HG02798 (cell line): ENCODE results near the gene STMP1.

Experiments used
- ATAC-seq: cut with Tn5 transposase; IDR thresholded peaks from one replicate; pipeline ENCODE4 v1.9.1; 2021; ENCODE audit warnings: mild to moderate bottlenecking; ENCODE audit not compliant: unreplicated experiment, poor library complexity

Gene STMP1

DNA sequence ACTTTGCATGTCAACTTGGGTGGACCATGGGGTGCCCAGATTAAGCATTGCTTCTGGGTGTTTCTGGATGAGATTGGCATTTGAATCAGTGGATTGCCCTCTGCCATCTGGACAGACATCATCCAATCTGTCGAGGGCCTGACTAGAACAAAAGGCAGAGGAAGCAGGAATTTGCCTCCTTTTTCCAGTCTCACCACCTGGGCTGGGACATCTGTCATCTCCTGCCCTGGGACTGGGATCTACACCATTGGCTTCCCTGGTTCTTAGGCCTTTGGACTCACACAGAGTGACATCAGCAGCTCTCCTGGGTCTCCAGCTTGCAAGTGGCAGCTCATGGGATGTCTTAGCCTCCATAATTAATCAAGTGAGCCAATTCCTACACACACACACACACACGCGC, 55.4 kb downstream of the STMP1 start:
- no peak for ATAC-seq

- ATAC-seq: no peak
Measured at GRCh38 chr7:135718219-135718618, 55.9 kb downstream of the STMP1 start.

GRCh38 chr7:135718794-135719437, 56.6 kb downstream of the STMP1 start:
- no peak for ATAC-seq

DNA sequence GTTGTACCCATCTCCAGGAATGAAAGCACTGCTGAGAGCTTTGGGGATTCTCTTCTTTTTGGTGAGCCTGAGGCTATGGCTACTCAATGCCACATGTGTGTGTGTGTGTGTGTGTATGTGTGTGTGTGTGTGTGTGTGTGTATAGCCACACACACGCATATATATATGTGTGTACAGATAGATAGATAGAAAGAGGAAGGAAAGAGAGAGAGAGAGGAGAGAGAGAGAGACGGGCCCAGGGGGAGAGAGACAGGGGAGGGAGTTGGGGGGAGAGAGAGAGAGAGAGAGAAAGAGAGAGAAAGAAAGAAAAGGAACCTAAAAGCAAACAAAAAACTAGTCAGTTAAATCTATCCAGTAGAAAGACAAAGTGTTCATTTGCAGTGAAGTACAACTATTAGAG, 57.4 kb downstream of the STMP1 start:
- no peak for ATAC-seq

- no peak for ATAC-seq
Measured at GRCh38 chr7:135721198-135721820, 59.0 kb downstream of the STMP1 start.

DNA sequence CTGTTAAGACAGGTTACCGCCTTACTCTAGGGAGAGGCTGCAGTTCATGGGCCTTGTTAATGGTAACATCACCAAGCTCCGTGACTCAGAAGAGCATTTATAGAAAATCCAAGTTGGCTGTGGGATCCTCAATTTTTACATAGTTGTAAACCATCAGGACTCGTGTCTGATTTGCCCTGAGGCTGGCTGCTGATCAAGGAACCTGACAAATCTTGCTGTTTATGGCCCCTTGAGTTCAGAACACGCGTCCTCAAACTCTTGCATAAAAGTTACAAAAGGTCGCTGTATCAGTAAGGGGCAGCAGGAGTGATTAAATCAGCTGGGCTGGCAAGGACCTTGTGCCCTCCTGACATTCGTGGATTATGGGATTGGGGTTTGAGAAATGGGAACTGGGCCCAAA, 61.1 kb downstream of the STMP1 start:
- no peak for ATAC-seq
